ENCODE data around the gene GALM.
"Not testable (repeated sequence)": the region's sequence is repeated elsewhere in the genome, so short reads cannot be mapped to it uniquely, and the experiment has no call there.

The GALM gene

DNA sequence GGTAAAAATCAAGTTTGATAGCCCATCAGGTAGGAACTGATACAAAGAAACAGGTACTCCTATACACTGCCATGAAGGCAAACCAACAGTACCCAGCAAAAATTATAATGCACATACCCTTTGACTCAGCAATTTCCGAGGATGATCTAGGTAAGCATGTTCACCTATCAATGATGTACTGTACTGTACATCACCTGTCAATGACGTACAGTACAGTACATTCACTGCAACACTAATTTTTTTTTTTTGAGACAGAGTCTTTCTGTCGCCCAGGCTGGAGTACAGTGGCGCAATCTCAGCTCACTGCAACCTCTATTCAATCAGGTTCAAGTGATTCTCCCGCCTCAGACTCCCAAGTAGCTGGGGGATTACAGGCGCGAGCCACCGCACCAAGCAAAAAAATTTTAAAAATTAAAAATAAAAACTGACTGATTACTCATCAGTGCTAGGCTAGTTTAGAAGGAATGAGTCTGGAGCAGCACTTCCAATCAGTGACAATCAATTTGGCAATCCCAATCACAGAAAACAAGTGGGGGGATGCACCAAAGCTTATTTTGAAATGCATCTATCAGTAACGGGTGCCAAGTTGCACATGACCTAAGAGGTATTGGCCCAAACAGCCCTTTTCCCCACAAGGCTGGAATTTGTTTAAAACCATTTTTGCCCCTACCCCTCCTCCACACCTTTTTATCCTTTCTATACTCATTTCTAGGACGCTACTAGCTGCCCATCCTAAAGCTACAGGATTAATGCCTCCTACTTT, 77.1 kb downstream of the GALM start:
- DNase-seq (ENCODE audit: low spot score), result no peak

DNA sequence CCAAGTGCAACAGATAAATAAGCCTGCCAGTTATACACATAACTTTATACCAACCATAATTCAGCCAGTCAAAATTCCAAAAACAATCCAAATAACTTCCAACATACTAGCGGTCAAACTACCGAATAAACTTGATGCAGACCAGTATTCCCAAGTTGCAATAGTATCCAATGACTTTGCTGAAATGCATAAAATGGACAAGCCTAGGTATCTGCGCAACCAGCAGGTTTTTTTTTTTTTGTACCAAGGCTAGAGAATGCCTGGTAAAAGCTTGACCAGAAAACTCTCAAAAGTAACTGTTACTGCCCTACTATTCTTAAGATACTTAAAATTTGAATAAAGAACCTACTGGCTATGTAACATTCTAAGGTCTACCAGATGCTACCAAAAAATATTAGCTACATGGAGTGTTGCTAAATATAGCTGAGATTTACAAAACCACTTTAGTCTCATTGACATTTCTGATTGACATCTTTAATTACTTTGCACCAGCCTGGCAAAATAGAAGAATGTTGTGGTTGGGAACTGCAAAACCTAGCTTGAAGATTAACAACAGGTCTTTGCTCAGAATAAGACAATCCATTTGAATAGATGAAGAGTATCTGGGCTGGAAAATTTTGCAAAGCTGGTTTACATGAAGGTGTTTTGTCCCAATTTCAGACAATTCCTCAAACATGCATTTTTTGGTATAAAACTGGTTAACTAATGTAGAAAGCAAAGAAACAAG, 77.9 kb downstream of the GALM start:
- no peak for DNase-seq (ENCODE audit: low spot score)

DNA sequence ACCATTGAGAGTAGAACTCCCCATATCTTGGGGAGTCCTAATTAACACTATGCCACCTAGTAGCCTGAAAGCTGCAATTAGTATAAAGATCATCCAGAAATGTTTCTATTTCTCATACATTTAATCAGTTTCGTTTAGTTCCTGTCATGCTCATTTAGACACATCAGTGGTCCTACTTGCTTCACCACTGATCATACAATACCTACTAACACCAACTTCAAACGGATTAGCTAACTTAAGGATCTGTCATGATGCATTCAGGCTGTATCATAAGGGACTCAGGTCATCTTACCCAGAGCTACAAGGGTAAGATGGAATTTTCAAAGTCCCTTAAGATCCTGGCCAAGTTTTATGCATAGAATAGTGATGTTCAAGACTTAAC, 78.5 kb downstream of the GALM start:
- DNase-seq (ENCODE audit: low spot score), result no peak

DNA sequence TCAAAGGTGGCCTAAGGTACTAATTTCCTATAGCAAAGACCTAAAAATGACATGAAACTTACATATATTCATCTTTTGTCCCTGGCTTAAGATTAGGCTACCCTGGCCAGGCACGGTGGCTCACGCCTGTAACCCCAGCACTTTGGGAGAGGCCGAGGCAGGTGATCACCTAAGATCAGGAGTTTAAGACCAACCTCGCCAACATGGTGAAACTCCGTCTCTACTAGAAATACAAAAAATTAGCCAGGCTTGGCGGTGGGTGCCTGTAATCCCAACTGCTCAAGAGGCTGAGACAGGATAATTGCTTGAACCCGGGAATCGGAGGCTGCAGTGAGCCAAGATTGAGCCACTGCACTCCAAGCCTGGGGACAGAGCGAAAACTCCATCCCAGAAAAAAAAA, 79.4 kb downstream of the GALM start:
- DNase-seq (ENCODE audit: low spot score), result no peak

DNA sequence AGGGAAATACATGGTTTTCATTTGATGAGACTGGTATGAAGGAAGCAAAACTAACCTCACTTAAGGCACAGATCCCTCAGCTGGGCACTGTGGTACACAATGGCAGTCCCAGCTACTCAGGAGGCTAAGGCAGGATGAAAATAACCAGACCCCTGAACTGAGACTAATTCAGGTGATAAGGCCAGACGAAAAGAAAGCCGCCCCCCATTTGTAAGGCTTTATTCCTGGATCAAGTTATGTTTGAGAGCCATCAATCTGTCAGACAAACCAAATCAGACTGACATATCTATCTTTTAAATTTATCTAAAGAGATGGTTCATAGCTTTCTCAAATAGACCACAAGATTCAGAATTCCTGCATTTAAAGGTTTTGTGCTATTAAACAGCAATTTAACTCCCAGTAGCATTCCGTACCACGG, 81.1 kb downstream of the GALM start:
- no peak for DNase-seq (ENCODE audit: low spot score)

DNA sequence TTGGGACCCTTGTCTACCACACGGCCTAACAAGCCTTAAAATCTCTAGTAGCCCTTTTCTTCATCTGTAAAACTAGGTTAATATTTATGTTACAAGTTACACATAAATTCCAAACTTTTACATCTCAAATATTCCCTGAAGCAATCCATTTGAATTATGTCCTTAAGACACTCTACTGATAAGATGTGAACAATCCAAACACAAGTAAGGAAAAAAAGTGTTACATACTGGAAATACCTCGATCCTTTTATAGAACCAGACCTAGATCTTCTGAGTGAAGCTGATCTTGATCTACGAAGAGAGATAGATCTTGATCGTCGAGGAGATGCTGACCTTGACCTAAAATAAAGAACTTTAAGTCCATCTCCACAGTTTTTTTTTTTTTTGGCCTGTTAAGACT, 81.9 kb downstream of the GALM start:
- DNase-seq (ENCODE audit: low spot score), result no peak

DNA sequence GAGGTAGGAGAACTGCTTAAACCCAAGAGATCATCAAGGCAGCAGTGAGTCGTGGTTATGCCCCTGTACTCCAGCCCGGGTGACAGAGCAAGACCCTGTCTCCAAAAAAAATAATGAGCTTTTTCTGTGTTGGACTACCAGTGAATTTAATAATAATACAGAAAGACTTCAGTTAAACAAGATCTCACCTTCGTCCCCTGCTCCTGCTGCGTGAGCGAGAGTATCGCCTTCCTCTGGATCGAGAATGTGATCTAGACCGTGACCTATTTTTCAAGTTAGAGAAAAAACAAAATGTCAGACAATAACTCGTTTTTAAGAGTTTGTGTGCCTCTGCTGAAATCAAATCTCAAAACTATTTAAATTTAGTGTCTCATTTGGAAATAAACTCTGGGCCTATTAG, 82.5 kb downstream of the GALM start:
- DNase-seq (ENCODE audit: low spot score), result no peak

DNA sequence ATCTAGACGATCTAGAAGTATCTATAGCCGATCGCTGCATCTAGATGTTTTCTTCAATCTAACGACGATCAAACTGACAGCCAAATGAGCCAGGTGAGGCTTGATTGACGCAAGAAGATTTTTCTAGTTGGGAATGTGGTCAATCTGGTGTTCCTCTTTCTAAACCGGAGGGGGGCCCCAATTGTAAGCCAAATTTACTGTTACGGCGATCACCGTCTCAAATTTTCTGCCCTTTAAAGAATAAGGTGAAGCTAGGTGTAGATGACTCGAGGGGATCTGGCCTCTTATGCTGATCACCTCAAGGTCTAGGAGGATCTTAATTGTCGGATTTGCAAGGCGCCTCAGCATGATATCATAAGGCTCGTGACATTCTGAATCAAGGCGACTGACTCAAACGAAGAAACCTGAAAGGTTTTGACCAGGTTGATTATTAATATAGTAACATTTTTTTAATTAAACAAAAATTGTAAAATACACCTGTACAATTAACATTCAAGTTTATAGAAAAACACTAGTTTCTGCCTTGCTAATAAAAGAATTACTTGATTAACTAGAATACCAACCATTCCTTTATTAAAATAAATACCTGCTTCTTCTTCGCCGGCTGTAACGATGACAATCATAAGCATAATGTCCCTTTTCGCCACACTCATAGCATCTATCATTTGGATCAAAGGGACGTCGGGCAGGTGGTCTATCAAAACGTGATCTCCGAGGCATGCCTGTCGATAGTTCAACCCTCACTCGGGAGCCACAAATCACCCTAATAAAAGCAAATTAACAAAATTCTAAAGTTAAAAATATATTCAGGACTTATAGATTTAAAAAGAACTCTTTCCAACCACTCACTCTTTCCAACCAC, 83.3 kb downstream of the GALM start:
- no peak for DNase-seq (ENCODE audit: low spot score)

DNA sequence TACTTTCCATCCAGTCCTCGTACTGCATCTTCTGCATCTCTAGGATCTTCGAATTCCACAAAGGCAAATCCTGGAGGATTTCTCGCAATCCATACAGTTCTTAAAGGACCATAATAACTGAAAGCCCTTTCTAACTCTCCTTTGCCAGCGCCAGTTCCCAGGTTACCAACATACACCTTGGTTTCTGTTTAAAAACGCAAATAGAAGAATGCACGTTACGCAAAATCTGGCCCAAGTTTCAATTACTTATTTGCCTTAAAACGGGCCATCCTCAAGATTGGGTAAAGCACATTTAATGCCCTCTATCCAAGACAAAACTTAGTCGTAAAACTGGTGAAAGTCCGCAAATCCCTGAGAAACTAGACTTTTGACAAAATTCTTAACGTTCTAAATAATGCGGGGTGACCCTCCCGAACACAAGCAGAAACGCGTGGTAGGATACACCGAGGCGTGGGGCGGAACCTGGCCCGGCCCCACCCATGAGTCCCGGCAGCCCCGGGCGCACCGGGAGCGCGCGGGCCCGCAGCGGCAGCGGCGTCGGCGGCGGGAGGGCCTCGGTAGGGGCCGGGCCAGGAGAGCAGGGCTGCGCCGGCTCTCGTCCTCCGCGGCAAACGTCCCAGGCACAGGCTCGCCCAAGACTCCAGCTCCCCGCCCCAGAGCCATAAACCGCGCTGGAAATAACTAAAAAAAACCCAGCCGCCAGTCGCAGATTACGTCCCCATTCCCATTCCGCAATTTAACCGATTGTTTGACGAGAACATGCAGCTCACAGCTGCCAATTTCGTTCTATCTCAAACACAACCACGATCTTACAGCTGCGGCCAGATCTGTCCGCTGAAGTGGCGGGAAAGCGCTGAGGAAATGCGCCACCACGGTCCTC, 84.3 kb downstream of the GALM start:
- peak; percentile 29 for DNase-seq (ENCODE audit: low spot score)

DNA sequence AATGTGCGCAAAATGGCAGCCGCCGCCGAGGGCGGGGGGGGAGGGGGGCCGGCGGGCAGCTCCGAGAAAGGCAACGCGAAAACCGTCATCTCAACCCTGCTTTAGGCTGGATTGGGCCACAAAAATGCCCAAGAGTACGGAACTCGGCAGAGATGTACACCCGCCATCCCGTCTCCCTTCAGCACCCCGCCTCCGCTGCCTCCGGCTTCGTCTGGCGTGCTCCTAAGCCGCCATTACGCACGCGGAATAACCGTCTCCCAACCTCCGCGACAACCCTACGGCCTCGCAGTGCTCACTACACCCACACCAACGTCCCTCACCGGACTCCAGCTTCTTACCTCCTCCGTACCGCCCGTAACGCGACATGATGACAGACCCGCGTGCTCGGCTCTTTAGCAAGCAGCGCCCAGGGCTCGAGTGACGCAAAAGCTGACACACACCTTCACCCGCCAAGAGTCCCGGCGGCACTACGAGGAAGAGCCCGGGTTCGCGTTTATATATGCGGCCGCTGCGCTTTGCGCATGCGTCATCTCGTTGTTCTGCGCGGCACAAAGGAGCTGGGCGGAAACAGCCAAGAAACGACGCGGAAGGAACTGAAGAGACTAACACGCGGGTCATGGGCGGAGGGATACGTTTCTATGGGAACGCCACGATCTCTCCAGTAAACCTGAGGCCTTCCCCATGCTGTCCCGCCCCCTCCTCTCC, 85.1 kb downstream of the GALM start, which contains the start of gene SRSF7:
SRSF7 (minus strand) TSS at position 471 of the 705 bp plus-strand sequence; CDS start at position 366, 105 bp downstream.
- peak; percentile 96 for DNase-seq (ENCODE audit: low spot score)

DNA sequence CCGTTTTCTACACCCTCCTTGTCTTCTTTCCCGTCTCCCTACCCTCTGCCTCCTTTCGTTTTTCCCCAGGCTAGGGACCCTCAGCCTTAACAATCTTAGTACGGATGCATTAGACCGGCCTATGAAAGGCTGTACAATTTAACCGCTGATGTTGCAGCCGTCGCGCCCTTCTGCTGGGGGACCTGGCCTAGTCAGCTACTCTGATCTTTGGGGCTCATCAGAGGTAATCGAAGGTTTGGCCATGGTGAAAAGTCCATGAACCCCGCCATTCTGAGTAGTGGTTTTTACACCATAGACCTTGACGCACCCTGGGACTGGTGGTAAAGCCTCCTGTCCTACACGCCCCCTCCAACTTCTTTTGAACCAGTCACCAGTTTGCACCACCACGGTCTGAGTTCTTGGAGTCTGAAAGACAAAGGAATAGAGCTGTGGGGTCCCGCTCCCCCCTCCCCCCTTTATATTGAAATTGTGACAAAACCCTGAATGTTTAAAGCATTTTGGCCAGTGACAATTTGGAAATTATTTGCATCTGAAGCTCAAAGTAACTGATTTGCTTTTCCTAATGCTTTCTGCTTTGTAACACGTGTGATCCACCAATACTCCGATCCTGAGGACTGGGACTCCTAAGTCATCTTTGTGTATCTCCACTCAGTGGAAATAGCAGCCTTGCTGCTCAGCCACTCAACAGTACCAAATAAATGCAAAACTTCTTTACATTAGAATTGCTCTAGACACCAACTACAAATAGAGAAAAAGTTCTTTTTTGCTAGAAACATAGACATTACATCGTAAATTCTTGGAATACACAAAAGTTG, 85.9 kb downstream of the GALM start:
- no peak for DNase-seq (ENCODE audit: low spot score)

DNA sequence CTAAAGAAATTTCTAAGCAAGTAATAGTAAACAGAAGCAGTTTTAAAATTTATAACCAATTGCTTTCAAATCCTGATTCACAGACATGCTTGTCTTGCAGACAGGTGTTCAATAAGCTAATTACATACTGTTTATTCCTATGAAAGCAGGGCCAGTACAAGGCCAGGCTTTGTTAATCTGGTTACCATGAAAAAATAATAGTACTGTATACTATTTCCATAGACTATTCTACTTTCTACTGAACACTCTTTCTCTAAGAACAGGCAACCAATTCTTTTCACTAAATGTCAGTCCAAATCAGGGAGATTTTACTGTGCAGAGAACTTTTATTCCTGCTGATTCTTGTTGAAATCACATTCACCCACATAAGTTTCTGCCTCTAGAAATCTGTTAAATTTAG, 88.1 kb downstream of the GALM start:
- DNase-seq (ENCODE audit: low spot score), result no peak

DNA sequence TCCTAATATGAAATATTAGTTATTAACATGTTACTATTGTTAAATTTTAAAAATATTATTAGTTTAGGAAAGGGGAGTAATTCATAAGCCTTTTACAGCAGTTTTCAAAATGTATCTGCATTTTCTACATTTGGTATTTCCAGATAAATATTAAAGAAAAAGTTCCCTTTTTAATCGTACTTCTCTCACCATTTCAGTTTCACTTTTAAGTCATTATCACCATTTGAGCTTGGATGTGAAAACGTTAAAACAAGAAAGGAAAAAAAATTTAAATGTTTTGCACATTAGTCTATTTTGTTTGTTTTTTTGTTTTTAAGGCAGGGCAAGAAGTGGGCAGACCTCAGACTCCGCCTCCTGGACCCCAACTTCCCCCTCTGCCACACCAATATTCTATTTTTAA, 88.6 kb downstream of the GALM start:
- DNase-seq (ENCODE audit: low spot score), result no peak

DNA sequence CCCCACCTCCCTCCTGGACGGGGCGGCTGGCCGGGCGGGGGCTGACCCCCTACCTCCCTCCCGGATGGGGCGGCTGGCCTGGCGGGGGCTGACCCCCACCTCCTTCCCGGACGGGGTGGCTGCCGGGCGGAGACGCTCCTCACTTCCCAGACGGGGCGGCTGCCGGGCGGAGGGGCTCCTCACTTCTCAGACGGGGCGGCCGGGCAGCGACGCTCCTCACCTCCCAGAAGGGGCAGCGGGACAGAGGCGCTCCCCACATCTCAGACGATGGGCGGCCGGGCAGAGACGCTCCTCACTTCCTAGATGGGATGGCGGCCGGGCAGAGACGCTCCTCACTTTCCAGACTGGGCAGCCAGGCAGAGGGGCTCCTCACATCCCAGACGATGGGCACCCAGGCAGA, 90.0 kb downstream of the GALM start:
- not testable (repeated sequence) for DNase-seq (ENCODE audit: low spot score)

DNA sequence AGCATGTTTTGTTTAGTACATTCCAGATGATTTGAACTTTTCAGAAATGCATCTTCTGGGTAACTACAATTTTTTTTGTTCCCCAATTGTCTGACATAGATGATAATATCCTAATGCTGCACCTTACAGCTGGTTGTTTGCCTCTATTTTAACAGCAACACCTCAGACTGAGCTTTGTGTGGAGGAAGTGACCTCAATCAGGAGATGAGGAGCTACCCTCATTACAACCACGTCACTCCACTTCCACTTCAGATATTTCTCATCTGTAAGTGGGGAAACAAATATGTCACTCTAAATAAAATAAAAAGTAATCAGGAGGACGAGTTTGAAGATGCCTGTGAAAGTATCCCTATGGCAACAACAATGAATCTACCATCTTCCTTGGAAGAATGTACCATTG, 97.3 kb downstream of the GALM start:
- no peak for DNase-seq (ENCODE audit: low spot score)

DNA sequence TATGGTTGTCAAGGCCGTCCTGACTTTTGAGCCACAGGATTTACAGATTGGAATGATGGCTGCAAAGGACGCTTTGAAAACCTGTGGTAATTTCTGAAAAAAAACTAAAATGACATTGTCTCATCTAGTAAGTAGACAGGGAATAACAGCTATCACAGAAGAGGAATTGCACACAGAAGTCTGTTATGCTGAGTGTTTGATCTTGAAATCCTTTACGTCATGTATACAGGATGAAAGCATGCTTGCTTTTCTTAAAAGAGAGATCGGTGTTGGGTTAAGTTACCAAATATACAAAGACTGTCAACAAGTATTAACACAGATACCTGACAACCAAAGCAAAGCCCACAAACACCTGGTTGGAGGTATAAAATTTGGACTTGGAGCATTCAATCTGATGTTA, 97.8 kb downstream of the GALM start:
- no peak for DNase-seq (ENCODE audit: low spot score)

DNA sequence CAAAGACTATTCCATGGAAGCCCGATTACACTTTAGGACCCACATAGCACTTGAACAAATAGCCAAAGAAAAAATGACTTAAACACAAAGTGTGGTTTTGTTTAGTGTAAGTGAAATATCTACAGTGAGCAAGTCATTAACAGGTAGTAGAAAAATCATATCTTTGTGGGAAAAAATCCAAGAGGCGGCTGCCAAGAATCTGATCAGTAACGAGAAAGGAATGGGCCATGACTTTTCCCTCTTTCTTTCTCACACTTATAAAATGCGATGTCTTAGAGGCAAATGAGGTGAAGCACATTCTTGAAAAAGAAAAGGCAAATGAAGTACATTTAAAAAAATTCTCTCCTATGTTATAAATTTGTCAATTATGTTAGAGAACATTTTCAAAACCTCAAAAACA, 99.2 kb downstream of the GALM start:
- DNase-seq (ENCODE audit: low spot score), result no peak

DNA sequence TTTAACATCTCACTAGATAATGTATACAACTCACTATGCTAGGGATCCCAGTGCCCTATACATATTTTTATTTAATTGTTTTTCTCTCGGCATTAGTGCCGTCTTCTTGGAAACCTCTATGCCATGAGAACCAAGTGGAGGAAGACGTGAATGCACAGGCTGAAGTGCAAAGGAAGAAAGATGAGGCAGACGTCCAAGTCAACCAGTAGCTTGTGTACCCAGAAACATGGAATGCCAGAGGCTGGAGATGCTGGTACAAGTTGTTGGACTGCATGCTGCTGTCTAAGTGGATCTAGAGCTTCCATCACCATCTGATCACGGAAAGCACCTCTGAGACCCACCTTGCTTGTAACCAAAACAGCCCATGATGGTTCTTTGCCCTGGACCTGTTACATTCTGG, 99.6 kb downstream of the GALM start:
- no peak for DNase-seq (ENCODE audit: low spot score)

DNA sequence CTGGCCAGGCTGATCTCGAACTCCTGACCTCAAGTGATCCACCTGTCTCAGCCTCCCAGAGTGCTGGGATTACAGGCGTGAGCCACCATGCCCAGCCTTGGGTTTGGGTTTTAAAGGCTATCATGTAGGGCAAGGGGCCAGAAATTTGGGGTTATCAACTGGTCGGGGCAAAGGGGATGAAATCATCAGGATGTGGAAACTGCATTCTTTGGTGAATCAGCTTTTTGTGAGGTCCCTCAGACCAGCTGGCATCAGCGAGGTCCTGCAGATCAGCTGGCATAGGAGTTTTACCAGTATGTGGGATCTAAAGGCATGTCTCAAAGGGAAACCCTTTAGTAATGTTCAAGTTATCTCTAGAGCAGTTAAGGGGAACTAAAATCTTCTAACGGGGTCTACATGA, 105.7 kb downstream of the GALM start:
- DNase-seq (ENCODE audit: low spot score), result no peak
